Spinal cord (tissue), 10 donors: ENCODE data around the gene RAD51D. TPM values are rescaled to one million over a fixed set of nuclear protein-coding genes. Genes with fewer than 3 reads are reported as not detected.

Source experiments
- DNase-seq, 6 donors: peaks; one replicate each; pipeline versions ENCODE4 v3.0.0 to v3.0.0-alpha.2; 2013 to 2015; ENCODE audit warnings: low spot score in 6 of 6, low read depth in 4 of 6
- H3K27ac ChIP-seq: one replicate; pipeline ENCODE4 v1.5.1; 2013; ENCODE audit warnings: low read depth, low read length, control low read depth
- H3K27me3 ChIP-seq: one replicate; pipeline ENCODE4 v1.6.1; 2013; ENCODE audit warnings: low read length; ENCODE audit not compliant: control insufficient read depth, insufficient read depth
- H3K36me3 ChIP-seq: one replicate; pipeline ENCODE4 v1.6.1; 2013; ENCODE audit warnings: low read length; ENCODE audit not compliant: control insufficient read depth, insufficient read depth
- H3K4me1 ChIP-seq: one replicate; pipeline ENCODE4 v1.6.1; 2013; ENCODE audit warnings: low read length; ENCODE audit not compliant: control insufficient read depth, insufficient read depth
- H3K4me3 ChIP-seq: one replicate; pipeline ENCODE4 v1.5.1; 2013; ENCODE audit warnings: low read depth, low read length, control low read depth
- H3K9me3 ChIP-seq: one replicate; pipeline ENCODE4 v1.6.1; 2013; ENCODE audit warnings: low read length; ENCODE audit not compliant: control insufficient read depth, insufficient read depth
- WGBS: methylation state at CpG from one replicate; pipeline ENCODE4 v1.1.5; 2013; ENCODE audit warnings: missing lambda C conversion rate; ENCODE audit not compliant: insufficient coverage; 5-methylcytosine and 5-hydroxymethylcytosine counted together
- polyA plus RNA-seq, 2 donors: library from polyadenylated mRNA; unstranded; fragments of 120-200 nt; gene quantifications; one replicate each; pipeline ENCODE4 v1.2.1, GENCODE V29; 2013; ENCODE audit not compliant: insufficient read length in 2 of 2
- total RNA-seq, 2 donors: library from RNA; depleted of rRNA in 1 of 2; stranded (reverse); fragments of 120-200 nt in 1 of 2; fragments of >200 nt in 1 of 2; gene quantifications; one replicate each; pipeline versions ENCODE4 v1.2.3 to v1.2.4, GENCODE V29; 2013 to 2014
- donor health status: healthy.

The RAD51D gene
- total and polyA plus RNA-seq, 4 donors: 7.7 to 19.7 (median 12.7) TPM

- Histone ChIP-seq H3K4me3 (no peak overlapping the region), H3K27ac (no peak overlapping the region), H3K4me1 (peaks cover 5% of the 10 kb centered on the region), H3K27me3 (no peaks in the 10 kb centered on the region), H3K9me3 (no peaks in the 10 kb centered on the region), H3K36me3 (no peaks in the 10 kb centered on the region)
- WGBS: no CpG with 5 or more reads among the region's 1 CpG
- DNase-seq: no peak
These were observed 42.8 kb downstream of the RAD51D start for GRCh38 chr17:35076874-35077273.

- Histone ChIP-seq H3K27ac (peak overlapping the region; percentile 53), H3K4me3 (no peak overlapping the region), H3K4me1 (peaks cover 7% of the 10 kb centered on the region), H3K27me3 (no peaks in the 10 kb centered on the region), H3K9me3 (no peaks in the 10 kb centered on the region), H3K36me3 (no peaks in the 10 kb centered on the region)
- DNase-seq: peak in 2 of 6 donors; percentile 38 to 43
- 36% methylated on average over 1 of the region's 2 CpGs for WGBS
These were observed 44.7 kb downstream of the RAD51D start for GRCh38 chr17:35074711-35075707.

- 73% methylated on average over 3 of the region's 5 CpGs for WGBS
- no peak overlapping the region for H3K27ac ChIP-seq
These were observed 45.6 kb downstream of the RAD51D start for GRCh38 chr17:35073991-35074627.

GRCh38 chr17:35073183-35073790 lies 46.4 kb downstream of the RAD51D start:
- WGBS: 100% methylated on average over 1 of the region's 3 CpGs
- H3K36me3 ChIP-seq: no peaks in the 10 kb centered on the region
- H3K4me1 ChIP-seq: peaks cover 8% of the 10 kb centered on the region
- no peak for DNase-seq
- no peaks in the 10 kb centered on the region for H3K9me3 ChIP-seq
- H3K27me3 ChIP-seq: no peaks in the 10 kb centered on the region
- H3K27ac ChIP-seq: no peak overlapping the region
- no peak overlapping the region for H3K4me3 ChIP-seq

More at GRCh38 chr17:35073991-35074627, 45.6 kb downstream of the RAD51D start:
- H3K4me1 ChIP-seq: peaks cover 8% of the 10 kb centered on the region
- H3K4me3 ChIP-seq: no peak overlapping the region
- no peaks in the 10 kb centered on the region for H3K9me3 ChIP-seq
- no peaks in the 10 kb centered on the region for H3K36me3 ChIP-seq
- no peak for DNase-seq
- H3K27me3 ChIP-seq: no peaks in the 10 kb centered on the region

GRCh38 chr17:35069311-35069710 lies 50.3 kb downstream of the RAD51D start:
- DNase-seq: no peak
- H3K27me3 ChIP-seq: no peaks in the 10 kb centered on the region
- WGBS: no CpG with 5 or more reads among the region's 2 CpGs
- no peaks in the 10 kb centered on the region for H3K9me3 ChIP-seq
- no peak overlapping the region for H3K4me3 ChIP-seq
- H3K27ac ChIP-seq: no peak overlapping the region
- H3K4me1 ChIP-seq: peaks cover 3% of the 10 kb centered on the region
- H3K36me3 ChIP-seq: no peaks in the 10 kb centered on the region

DNA sequence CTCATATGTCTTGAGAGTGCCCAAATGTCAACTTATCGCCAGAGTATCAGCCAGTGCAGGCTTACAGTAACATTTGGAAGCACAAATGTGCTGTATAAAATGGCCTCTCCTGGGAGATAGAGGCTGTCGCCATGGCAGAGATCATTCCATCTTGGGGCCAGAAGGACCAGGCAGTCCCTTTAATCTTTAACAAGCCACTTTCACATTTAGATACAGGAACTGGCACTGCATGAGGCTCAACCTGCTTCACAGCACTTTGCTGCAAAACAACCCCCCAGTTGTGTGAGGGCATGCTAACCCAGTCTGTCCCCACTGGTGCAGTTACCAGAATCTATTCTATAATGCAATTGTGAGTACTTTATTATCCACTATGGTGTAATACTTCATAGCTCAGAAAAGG lies 51.4 kb downstream of the RAD51D start:
- 60% methylated on average over 2 of the region's 2 CpGs for WGBS

GRCh38 chr17:35065880-35066279 lies 53.8 kb downstream of the RAD51D start:
- no peak for DNase-seq
- Histone ChIP-seq H3K36me3 (no peaks in the 10 kb centered on the region), H3K4me1 (peaks cover 7% of the 10 kb centered on the region), H3K9me3 (no peaks in the 10 kb centered on the region), H3K27me3 (no peaks in the 10 kb centered on the region), H3K27ac (no peak overlapping the region), H3K4me3 (no peak overlapping the region)
- WGBS: 100% methylated on average over 1 of the region's 4 CpGs

More for the DNA sequence above, 51.4 kb downstream of the RAD51D start:
- Histone ChIP-seq H3K4me3 (no peak overlapping the region), H3K27ac (no peak overlapping the region), H3K4me1 (peaks cover 7% of the 10 kb centered on the region), H3K36me3 (no peaks in the 10 kb centered on the region), H3K9me3 (no peaks in the 10 kb centered on the region), H3K27me3 (no peaks in the 10 kb centered on the region)
- DNase-seq: peak in 1 of 6 donors; percentile 51

- no peak overlapping the region for H3K27ac ChIP-seq
- no CpG with 5 or more reads among the region's 3 CpGs for WGBS
- H3K36me3 ChIP-seq: no peaks in the 10 kb centered on the region
- H3K4me1 ChIP-seq: peaks cover 4% of the 10 kb centered on the region
- H3K4me3 ChIP-seq: no peak overlapping the region
- no peaks in the 10 kb centered on the region for H3K27me3 ChIP-seq
- DNase-seq: no peak
- no peaks in the 10 kb centered on the region for H3K9me3 ChIP-seq
These were observed 55.0 kb downstream of the RAD51D start for GRCh38 chr17:35064516-35065215.
